HepG2 (cell line): ENCODE measurements around the gene CERT1. TPM values are rescaled to one million over a fixed set of nuclear protein-coding genes. Genes with fewer than 3 reads are reported as not detected.

Experiments used
- ATAC-seq: fragments of 200-7000 bp; cut with Tn5 transposase; 3 replicates; pipeline ENCODE4 v1.9.1; 2020; ENCODE audit warnings: mild to moderate bottlenecking, moderate library complexity
- BruUV-seq: library from RNA; stranded (reverse); fragments of 400-500 nt; replicated peaks from 2 replicates; lab custom pipeline; 2021; lab: Mats Ljungman, UMichigan
- CTCF ChIA-PET: fragments of 300-600 bp; formaldehyde crosslinking; extraction: SDS; loops from one replicate; lab custom pipeline; 2021; ENCODE audit warnings: low total read pairs, inconsistent platforms, low intra/inter-chr PET ratio; lab: Yijun Ruan, JAX
- POLR2A ChIA-PET: fragments of 350-600 bp; sonication (Branson Sonifier 250); formaldehyde crosslinking; loops from one replicate; lab custom pipeline; 2020; ENCODE audit warnings: antibody characterized with exemption, inconsistent platforms; lab: Yijun Ruan, JAX
- DNase-seq: peaks from one replicate; pipeline ENCODE4 v3.0.0-alpha.2; 2015; ENCODE audit warnings: low spot score
- FAIRE-seq: peaks from 3 replicates; lab custom pipeline; 2011; peaks lifted over from hg19 to GRCh38; lab: Jason Lieb, UNC
- H2AFZ ChIP-seq: one replicate; pipeline ENCODE4 v1.6.1; 2011; ENCODE audit warnings: low read length, inconsistent platforms
- H3K27ac ChIP-seq: fragments of 300-600 bp; 3 replicates; pipeline ENCODE4 v1.8.0; 2011; ENCODE audit warnings: mixed run types, mild to moderate bottlenecking, mixed read lengths, low read length, inconsistent platforms; ENCODE audit not compliant: insufficient read depth; ENCODE audit errors: extremely low read length
- H3K27me3 ChIP-seq, 2 experiments: fragments of 200-600 bp in 1 of 2; 2 replicates in 1 of 2; 3 replicates in 1 of 2; pipeline versions ENCODE4 v1.6.0 to v1.8.0; 2011; ENCODE audit warnings: low read length in 2 of 2, mild to moderate bottlenecking in 2 of 2, moderate library complexity in 2 of 2, inconsistent platforms in 1 of 2; ENCODE audit not compliant: insufficient read depth in 2 of 2, control insufficient read depth in 1 of 2
- H3K36me3 ChIP-seq, 2 experiments: fragments of 200-600 bp in 1 of 2; replicated peaks in 1 of 2; 2 replicates in 1 of 2; 3 replicates in 1 of 2; pipeline versions ENCODE4 v1.5.1 to v1.8.0; 2011; ENCODE audit warnings: low read length in 2 of 2, inconsistent platforms in 1 of 2; ENCODE audit not compliant: insufficient read depth in 2 of 2, control insufficient read depth in 1 of 2
- H3K4me1 ChIP-seq: 2 replicates; pipeline ENCODE4 v1.5.1; 2012; ENCODE audit warnings: low read length, inconsistent platforms; ENCODE audit not compliant: insufficient read depth
- H3K4me2 ChIP-seq: 2 replicates; pipeline ENCODE4 v1.6.0; 2011; ENCODE audit warnings: low read depth, low read length, inconsistent platforms
- H3K4me3 ChIP-seq, 3 experiments: fragments of 200-600 bp in 1 of 3; sonication (generic), shearing (Covaris generic) in 1 of 3; replicated peaks in 1 of 3; 2 replicates each; pipeline ENCODE4 v1.5.1; 2011 to 2016; ENCODE audit warnings: low read length in 3 of 3, inconsistent platforms in 2 of 3, low read depth in 2 of 3, mild to moderate bottlenecking in 2 of 3, control low read depth in 1 of 3, mixed read lengths in 1 of 3; ENCODE audit not compliant: insufficient read depth in 1 of 3
- H3K79me2 ChIP-seq: one replicate; pipeline ENCODE4 v1.6.1; 2011; ENCODE audit warnings: low read length, inconsistent platforms; ENCODE audit not compliant: insufficient read depth
- H3K9ac ChIP-seq: 2 replicates; pipeline ENCODE4 v1.6.0; 2011; ENCODE audit warnings: mild to moderate bottlenecking, low read depth, low read length, inconsistent platforms; ENCODE audit not compliant: insufficient read depth
- H3K9me3 ChIP-seq: 2 replicates; pipeline ENCODE4 v1.5.1; 2012; ENCODE audit warnings: mild to moderate bottlenecking, low read length
- H4K20me1 ChIP-seq: 2 replicates; pipeline ENCODE4 v1.6.0; 2011; ENCODE audit warnings: inconsistent platforms, mild to moderate bottlenecking, low read length, moderate library complexity; ENCODE audit not compliant: insufficient read depth
- ELF4 ChIP-seq: sonication (generic); formaldehyde crosslinking; IDR thresholded peaks from 2 replicates; pipeline ENCODE4 v1.5.0; 2020; ENCODE audit warnings: missing genetic modification reagents, mild to moderate bottlenecking, moderate library complexity, borderline replicate concordance
- FOXA3 ChIP-seq: IDR thresholded peaks from 2 replicates; pipeline ENCODE4 v1.6.1; 2016; ENCODE audit warnings: missing genetic modification reagents, missing compliant biosample characterization
- NFE2L1 ChIP-seq: sonication (generic); formaldehyde crosslinking; IDR thresholded peaks from 2 replicates; pipeline ENCODE4 v1.4.0; 2020; ENCODE audit warnings: missing genetic modification reagents, mild to moderate bottlenecking, borderline replicate concordance
- POLR2AphosphoS5 ChIP-seq: IDR thresholded peaks from 2 replicates; pipeline ENCODE4 v1.6.1; 2012; ENCODE audit warnings: low read depth, low read length
- RBM22 ChIP-seq: fragments of 200-400 bp; formaldehyde crosslinking; optimal IDR thresholded peaks from 2 replicates; pipeline ENCODE3; 2017; ENCODE audit warnings: mild to moderate bottlenecking, low read length, moderate library complexity
- REPIN1 ChIP-seq: sonication (generic); formaldehyde crosslinking; IDR thresholded peaks from 2 replicates; pipeline ENCODE4 v1.8.0; 2022; ENCODE audit warnings: missing genetic modification reagents, low read depth, mild to moderate bottlenecking, borderline replicate concordance
- SMARCC2 ChIP-seq: fragments of 450-650 bp; IDR thresholded peaks from 2 replicates; pipeline ENCODE4 v1.6.1; 2017; ENCODE audit warnings: antibody characterized with exemption, mild to moderate bottlenecking
- SNAPC2 ChIP-seq: sonication (generic); formaldehyde crosslinking; IDR thresholded peaks from 2 replicates; pipeline ENCODE4 v1.8.1; 2022; ENCODE audit warnings: mild to moderate bottlenecking, missing genetic modification reagents
- ZNF33A ChIP-seq: sonication (generic); formaldehyde crosslinking; IDR thresholded peaks from 2 replicates; pipeline ENCODE4 v1.5.1; 2020; ENCODE audit warnings: missing genetic modification reagents, mild to moderate bottlenecking, moderate library complexity, borderline replicate concordance
- ZNF446 ChIP-seq: sonication (generic); formaldehyde crosslinking; IDR thresholded peaks from 2 replicates; pipeline ENCODE4 v1.5.0; 2020; ENCODE audit warnings: mild to moderate bottlenecking, missing genetic modification reagents
- ZNF547 ChIP-seq: sonication (generic); formaldehyde crosslinking; IDR thresholded peaks from 2 replicates; pipeline ENCODE4 v1.5.1; 2020; ENCODE audit warnings: mild to moderate bottlenecking, missing genetic modification reagents
- ZNF564 ChIP-seq: sonication (generic); formaldehyde crosslinking; IDR thresholded peaks from 2 replicates; pipeline ENCODE4 v1.8.1; 2023; ENCODE audit warnings: mild to moderate bottlenecking, missing genetic modification reagents
- WGBS: methylation state at CpG from one replicate; pipeline ENCODE4 v1.1.6; 2017; ENCODE audit warnings: low lambda C conversion rate; 5-methylcytosine and 5-hydroxymethylcytosine counted together
- in situ Hi-C: cut with HindIII; loops from 2 replicates; pipeline ENCODE4 v1.10.0; 2017; ENCODE audit warnings: low pct_unique_long_range_greater_than_20kb; ENCODE audit not compliant: extremely low pct_ligation_motif_present
- intact Hi-C: fragments of 100-400 bp; cut with micrococcal nuclease; formaldehyde crosslinking; loops from one replicate; pipeline ENCODE4 v1.10.0; 2022; ENCODE audit not compliant: unreplicated experiment
- polyA plus RNA-seq, 8 experiments: library from polyadenylated mRNA; depleted of rRNA in 3 of 8; stranded (reverse) in 7 of 8; unstranded in 1 of 8; fragments of >200 nt; fragmentation: Illumina TruSeq in 4 of 8; extraction: Trizol in 4 of 8; gene quantifications; 2 replicates each; pipeline versions ENCODE4 v1.2.1 to v1.2.3, GENCODE V29; 2011 to 2016; ENCODE audit warnings: low read depth in 4 of 8, missing spikeins in 1 of 8, mixed read lengths in 1 of 8; ENCODE audit not compliant: insufficient read depth in 1 of 8
- total RNA-seq, 5 experiments: library from RNA; depleted of rRNA; stranded (reverse); fragments of >200 nt; fragmentation: Illumina TruSeq; extraction: Trizol; gene quantifications; 2 replicates each; pipeline ENCODE4 v1.2.3, GENCODE V29; 2016; ENCODE audit warnings: low read depth in 1 of 5
- TF ChIP-seq, protein P1 (sequence below): sonication (generic); formaldehyde crosslinking; IDR thresholded peaks from 2 replicates; pipeline ENCODE4 v1.4.0; 2020; ENCODE audit warnings: missing genetic modification reagents

Gene CERT1
- total and polyA plus RNA-seq, 2 of the 13 experiments (the other 11 are each of a cell fraction or from before 2014, with no cell fraction given) = 8.2 to 12.7 TPM

DNA sequence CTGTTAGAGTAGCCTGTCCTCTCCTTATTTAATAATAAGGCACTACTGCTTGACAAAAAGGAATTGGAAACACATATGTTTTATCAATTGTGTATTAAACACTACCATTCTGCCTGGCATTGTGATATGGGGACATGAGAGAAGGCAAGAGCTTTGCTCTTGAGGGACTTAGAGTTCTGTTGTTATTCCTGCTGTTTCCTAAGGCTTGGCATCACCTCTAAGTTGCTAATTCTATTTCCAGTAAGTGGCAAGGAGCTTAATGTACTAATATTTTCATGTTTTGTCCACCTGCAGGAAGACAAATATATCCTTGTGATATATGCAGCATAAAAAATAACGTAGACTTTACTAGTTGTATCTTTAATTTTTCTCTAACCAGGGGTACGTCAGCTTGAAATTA, 161.8 kb downstream of the CERT1 start:
- DNase-seq (no peak), ATAC-seq (no peak), FAIRE-seq (no peak)
- ChIA-PET POLR2A (no interaction called here), CTCF (no interaction called here)
- Histone ChIP-seq H3K27ac (no peak overlapping the region), H2AFZ (no peak overlapping the region), H4K20me1 (peaks cover 27% of the 10 kb centered on the region), H3K27me3 (no peaks in the 10 kb centered on the region), H3K4me1 (peaks cover 7% of the 10 kb centered on the region; the same call in 1 of the 2 replicates), H3K9ac (no peak overlapping the region), H3K4me3 (no peak overlapping the region), H3K36me3 (peaks cover 14 to 80% of the 10 kb centered on the region in 2 experiments), H3K4me2 (no peak overlapping the region), H3K79me2 (peaks cover 60% of the 10 kb centered on the region), H3K9me3 (no peaks in the 10 kb centered on the region)
- BruUV-seq = no TSS peak
- intact Hi-C loops = no loop called here
- in situ Hi-C loops = no loop called here
- no peak for TF ChIP-seq ZNF33A
- TF ChIP-seq FOXA3 = no peak
- peak; percentile 94 for TF ChIP-seq RBM22
- no peak for TF ChIP-seq ZNF564 (CRISPR knock-in tag)
- no peak for TF ChIP-seq ZNF446 (CRISPR knock-in tag)
- 0 out of 2 replicates have a peak, but pooled peaks have one; percentile 4 for TF ChIP-seq POLR2AphosphoS5
- TF ChIP-seq REPIN1 (CRISPR knock-in tag) = no peak
- TF ChIP-seq, protein P1, sequence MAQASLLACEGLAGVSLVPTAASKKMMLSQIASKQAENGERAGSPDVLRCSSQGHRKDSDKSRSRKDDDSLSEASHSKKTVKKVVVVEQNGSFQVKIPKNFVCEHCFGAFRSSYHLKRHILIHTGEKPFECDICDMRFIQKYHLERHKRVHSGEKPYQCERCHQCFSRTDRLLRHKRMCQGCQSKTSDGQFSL = no peak
- no peak for TF ChIP-seq NFE2L1 (CRISPR knock-in tag)
- no peak for TF ChIP-seq SNAPC2
- TF ChIP-seq ZNF547 = no peak
- TF ChIP-seq ELF4 (CRISPR knock-in tag) = no peak
- TF ChIP-seq SMARCC2 = no peak
- 94% methylated on average over 2 of the region's 2 CpGs for WGBS
